ENCODE data around the gene UGT1A10. TPM values are rescaled to one million over a fixed set of nuclear protein-coding genes. Genes with fewer than 3 reads are reported as not detected.

UGT1A10 gene
- total RNA-seq, 2 donors from 2014 or later = 0.41 TPM; not detected in 1

DNA sequence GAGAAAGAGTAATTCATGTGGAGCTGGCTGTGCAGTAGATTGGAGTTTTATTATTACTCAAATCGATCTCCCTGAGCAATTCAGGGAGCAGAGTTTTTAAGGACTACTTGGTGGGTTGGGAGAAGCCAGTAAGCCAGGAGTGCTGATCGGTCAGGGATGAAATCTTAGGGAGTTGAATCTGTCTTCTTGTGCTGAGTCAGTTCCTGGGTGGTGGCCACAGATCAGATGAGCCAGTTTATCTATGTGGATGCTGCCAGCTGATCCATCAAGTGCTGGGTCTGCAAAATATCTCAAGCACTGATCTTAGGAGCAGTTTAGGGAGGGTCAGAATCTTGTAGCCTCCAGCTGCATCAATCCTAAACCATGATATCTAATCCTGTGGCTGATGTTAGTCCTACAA, 35.9 kb upstream of the UGT1A10 start:
- Histone ChIP-seq H3K27ac (no peak overlapping the region), H3K4me3 (no peak overlapping the region), H3K4me1 (ENCODE audit: control insufficient read depth in 1 of 2, low read depth in 2 of 2) (no peaks in the 10 kb centered on the region), H3K27me3 (replicated peaks; ENCODE audit: insufficient read depth) (no peaks in the 10 kb centered on the region), H3K36me3 (no peaks in the 10 kb centered on the region), H3K9me3 (no peaks in the 10 kb centered on the region)
- ATAC-seq (ENCODE audit: insufficient number of reproducible peaks, low FRiP score, low read depth) (no peak), DNase-seq (ENCODE audit: low spot score) (no peak)
- TF ChIP-seq, protein P1, sequence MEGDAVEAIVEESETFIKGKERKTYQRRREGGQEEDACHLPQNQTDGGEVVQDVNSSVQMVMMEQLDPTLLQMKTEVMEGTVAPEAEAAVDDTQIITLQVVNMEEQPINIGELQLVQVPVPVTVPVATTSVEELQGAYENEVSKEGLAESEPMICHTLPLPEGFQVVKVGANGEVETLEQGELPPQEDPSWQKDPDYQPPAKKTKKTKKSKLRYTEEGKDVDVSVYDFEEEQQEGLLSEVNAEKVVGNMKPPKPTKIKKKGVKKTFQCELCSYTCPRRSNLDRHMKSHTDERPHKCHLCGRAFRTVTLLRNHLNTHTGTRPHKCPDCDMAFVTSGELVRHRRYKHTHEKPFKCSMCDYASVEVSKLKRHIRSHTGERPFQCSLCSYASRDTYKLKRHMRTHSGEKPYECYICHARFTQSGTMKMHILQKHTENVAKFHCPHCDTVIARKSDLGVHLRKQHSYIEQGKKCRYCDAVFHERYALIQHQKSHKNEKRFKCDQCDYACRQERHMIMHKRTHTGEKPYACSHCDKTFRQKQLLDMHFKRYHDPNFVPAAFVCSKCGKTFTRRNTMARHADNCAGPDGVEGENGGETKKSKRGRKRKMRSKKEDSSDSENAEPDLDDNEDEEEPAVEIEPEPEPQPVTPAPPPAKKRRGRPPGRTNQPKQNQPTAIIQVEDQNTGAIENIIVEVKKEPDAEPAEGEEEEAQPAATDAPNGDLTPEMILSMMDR (IDR thresholded peaks at IDR 0.05) = no peak

DNA sequence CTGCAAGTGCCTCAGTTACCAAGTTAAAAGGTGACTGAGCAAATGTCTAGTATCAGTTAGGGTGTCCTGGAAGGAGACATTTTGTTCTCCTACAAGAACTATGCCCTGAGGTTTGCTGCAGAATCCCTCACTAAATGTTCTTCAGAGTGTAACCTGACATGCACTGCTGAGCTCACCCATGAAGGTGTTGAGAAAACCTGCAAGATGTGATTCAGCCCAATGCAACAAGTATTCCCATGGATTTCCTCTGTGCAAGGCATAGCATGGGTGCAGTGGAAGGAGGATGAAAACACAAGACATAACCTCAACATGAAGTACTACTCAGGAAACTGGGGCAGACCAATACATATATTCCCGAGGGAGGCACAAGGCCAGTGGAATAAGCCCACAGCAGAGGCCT, 34.2 kb upstream of the UGT1A10 start:
- Histone ChIP-seq H3K27ac (no peak overlapping the region), H3K27me3 (replicated peaks; ENCODE audit: insufficient read depth) (no peaks in the 10 kb centered on the region), H3K9me3 (no peaks in the 10 kb centered on the region), H3K4me1 (ENCODE audit: control insufficient read depth in 1 of 2, low read depth in 2 of 2) (no peaks in the 10 kb centered on the region), H3K36me3 (no peaks in the 10 kb centered on the region), H3K4me3 (no peak overlapping the region)
- TF ChIP-seq, protein P1 (IDR thresholded peaks at IDR 0.05) = no peak
- DNase-seq (ENCODE audit: low spot score) (no peak), ATAC-seq (ENCODE audit: insufficient number of reproducible peaks, low FRiP score, low read depth) (no peak)

DNA sequence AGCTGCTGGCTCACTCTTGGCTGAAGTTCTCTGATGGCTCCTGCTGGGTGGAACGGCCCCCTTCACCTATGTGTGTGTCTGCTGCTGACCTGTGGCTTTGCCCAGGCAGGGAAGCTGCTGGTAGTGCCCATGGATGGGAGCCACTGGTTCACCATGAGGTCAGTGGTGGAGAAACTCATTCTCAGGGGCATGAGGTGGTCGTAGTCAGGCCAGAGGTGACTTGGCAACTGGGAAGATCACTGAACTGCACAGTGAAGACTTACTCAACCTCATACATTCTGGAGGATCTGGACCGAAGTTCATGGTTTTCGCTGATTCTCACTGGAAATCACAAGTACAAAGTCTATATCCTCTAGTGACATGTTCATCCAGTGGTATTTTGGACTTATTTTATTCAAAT, 32.7 kb upstream of the UGT1A10 start:
- H3K27me3 ChIP-seq (replicated peaks; ENCODE audit: insufficient read depth) = no peaks in the 10 kb centered on the region
- DNase-seq (ENCODE audit: low spot score) = no peak
- H3K4me3 ChIP-seq = no peak overlapping the region
- H3K27ac ChIP-seq = no peak overlapping the region
- H3K4me1 ChIP-seq (ENCODE audit: control insufficient read depth in 1 of 2, low read depth in 2 of 2) = no peaks in the 10 kb centered on the region
- ATAC-seq (ENCODE audit: insufficient number of reproducible peaks, low FRiP score, low read depth) = no peak
- TF ChIP-seq, protein P1 (IDR thresholded peaks at IDR 0.05) = no peak
- no peaks in the 10 kb centered on the region for H3K36me3 ChIP-seq
- no peaks in the 10 kb centered on the region for H3K9me3 ChIP-seq

DNA sequence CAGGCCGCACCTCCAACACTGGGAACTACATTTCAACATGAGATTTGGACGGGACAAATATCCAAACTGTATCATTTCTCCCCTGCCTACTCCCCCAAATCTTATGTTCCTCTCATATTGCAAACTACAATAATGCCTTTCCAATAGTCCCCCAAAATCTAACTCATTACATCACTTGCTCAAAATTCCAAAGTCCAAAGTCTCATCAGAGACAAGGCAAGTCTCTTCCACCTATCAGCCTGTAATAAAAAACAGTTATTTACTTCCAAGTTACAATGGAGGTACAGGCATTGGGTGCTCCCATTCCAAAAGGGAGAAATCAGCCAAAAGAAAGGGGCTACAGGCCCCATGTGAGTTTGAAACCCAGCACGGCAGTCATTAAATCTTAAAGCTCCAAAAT, 31.4 kb upstream of the UGT1A10 start:
- ATAC-seq (ENCODE audit: insufficient number of reproducible peaks, low FRiP score, low read depth) (no peak), DNase-seq (ENCODE audit: low spot score) (no peak)
- Histone ChIP-seq H3K4me1 (ENCODE audit: control insufficient read depth in 1 of 2, low read depth in 2 of 2) (no peaks in the 10 kb centered on the region), H3K4me3 (no peak overlapping the region), H3K27me3 (replicated peaks; ENCODE audit: insufficient read depth) (no peaks in the 10 kb centered on the region), H3K27ac (no peak overlapping the region), H3K36me3 (no peaks in the 10 kb centered on the region), H3K9me3 (no peaks in the 10 kb centered on the region)
- TF ChIP-seq, protein P1 (IDR thresholded peaks at IDR 0.05) = no peak

DNA sequence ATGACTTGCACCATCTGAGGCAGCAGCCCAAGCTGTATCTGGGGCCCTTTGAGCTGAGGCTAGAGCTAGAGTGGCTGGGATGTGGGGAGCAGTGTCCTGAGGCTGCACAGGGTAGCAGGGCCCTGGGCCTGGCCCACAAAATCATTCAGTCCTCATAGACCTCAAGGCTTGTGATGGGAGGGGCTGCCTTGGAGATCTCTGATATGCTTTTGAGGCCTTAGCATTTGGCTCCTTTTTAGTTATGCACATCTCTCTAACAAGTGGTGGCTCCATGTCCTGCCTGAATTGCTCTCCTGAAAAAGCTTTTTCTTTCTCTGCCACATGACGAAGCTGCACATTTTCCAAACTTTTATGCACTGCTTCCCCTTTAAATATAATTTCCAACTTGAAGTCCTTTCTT, 30.6 kb upstream of the UGT1A10 start:
- Histone ChIP-seq H3K27me3 (replicated peaks; ENCODE audit: insufficient read depth) (no peaks in the 10 kb centered on the region), H3K36me3 (no peaks in the 10 kb centered on the region), H3K4me3 (no peak overlapping the region), H3K4me1 (ENCODE audit: control insufficient read depth in 1 of 2, low read depth in 2 of 2) (no peaks in the 10 kb centered on the region), H3K27ac (no peak overlapping the region), H3K9me3 (no peaks in the 10 kb centered on the region)
- TF ChIP-seq, protein P1 (IDR thresholded peaks at IDR 0.05) = no peak
- DNase-seq (ENCODE audit: low spot score) (no peak), ATAC-seq (ENCODE audit: insufficient number of reproducible peaks, low FRiP score, low read depth) (no peak)
